GM12875 (cell line): ENCODE data around the gene TMEM140.
A peak's percentile ranks its signal among the peaks of the same experiment; 100 is the strongest.

Source experiments
- H3K4me3 ChIP-seq: one replicate; pipeline ENCODE4 v1.5.1; 2011; ENCODE audit warnings: low read depth, low read length, control low read depth
- TF ChIP-seq, protein P1 (sequence below): IDR thresholded peaks from 2 replicates; pipeline ENCODE4 v1.5.1; 2011; ENCODE audit warnings: low read depth, mild to moderate bottlenecking, control low read depth, inconsistent platforms, low read length, moderate library complexity, borderline replicate concordance; ENCODE audit not compliant: insufficient read depth

Gene TMEM140

DNA sequence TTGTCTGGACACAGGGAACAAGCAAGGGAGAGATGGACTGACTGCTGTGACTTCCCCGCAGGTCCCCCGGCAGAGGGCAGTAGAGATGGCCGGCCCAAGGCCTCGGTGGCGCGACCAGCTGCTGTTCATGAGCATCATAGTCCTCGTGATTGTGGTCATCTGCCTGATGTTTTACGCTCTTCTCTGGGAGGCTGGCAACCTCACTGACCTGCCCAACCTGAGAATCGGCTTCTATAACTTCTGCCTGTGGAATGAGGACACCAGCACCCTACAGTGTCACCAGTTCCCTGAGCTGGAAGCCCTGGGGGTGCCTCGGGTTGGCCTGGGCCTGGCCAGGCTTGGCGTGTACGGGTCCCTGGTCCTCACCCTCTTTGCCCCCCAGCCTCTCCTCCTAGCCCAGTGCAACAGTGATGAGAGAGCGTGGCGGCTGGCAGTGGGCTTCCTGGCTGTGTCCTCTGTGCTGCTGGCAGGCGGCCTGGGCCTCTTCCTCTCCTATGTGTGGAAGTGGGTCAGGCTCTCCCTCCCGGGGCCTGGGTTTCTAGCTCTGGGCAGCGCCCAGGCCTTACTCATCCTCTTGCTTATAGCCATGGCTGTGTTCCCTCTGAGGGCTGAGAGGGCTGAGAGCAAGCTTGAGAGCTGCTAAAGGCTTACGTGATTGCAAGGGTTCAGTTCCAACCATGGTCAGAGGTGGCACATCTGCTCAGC, 16.6 kb downstream of the TMEM140 start:
- no peak overlapping the region for H3K4me3 ChIP-seq
- TF ChIP-seq, protein P1, sequence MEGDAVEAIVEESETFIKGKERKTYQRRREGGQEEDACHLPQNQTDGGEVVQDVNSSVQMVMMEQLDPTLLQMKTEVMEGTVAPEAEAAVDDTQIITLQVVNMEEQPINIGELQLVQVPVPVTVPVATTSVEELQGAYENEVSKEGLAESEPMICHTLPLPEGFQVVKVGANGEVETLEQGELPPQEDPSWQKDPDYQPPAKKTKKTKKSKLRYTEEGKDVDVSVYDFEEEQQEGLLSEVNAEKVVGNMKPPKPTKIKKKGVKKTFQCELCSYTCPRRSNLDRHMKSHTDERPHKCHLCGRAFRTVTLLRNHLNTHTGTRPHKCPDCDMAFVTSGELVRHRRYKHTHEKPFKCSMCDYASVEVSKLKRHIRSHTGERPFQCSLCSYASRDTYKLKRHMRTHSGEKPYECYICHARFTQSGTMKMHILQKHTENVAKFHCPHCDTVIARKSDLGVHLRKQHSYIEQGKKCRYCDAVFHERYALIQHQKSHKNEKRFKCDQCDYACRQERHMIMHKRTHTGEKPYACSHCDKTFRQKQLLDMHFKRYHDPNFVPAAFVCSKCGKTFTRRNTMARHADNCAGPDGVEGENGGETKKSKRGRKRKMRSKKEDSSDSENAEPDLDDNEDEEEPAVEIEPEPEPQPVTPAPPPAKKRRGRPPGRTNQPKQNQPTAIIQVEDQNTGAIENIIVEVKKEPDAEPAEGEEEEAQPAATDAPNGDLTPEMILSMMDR, result no peak

DNA sequence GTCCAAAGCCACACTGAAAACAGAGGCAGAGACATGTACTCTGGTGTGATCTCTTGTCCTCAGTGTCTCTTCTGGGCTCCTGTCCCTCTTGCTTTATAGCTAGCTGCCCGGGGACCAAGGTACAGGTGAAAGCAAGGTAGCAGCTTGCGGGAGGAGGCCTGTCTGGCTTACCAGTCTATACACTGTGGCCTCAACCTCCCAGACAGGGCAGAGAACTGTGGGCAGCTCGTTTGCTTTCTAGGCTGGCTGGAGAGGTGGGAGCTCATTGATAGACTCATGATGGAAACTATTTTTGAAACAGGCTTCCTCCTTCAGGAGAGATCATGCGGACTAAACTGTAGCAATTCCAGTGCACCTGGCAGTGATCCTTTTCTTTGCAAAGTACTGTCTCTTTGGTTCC, 18.0 kb downstream of the TMEM140 start:
- TF ChIP-seq, protein P1, result no peak
- H3K4me3 ChIP-seq, result no peak overlapping the region

DNA sequence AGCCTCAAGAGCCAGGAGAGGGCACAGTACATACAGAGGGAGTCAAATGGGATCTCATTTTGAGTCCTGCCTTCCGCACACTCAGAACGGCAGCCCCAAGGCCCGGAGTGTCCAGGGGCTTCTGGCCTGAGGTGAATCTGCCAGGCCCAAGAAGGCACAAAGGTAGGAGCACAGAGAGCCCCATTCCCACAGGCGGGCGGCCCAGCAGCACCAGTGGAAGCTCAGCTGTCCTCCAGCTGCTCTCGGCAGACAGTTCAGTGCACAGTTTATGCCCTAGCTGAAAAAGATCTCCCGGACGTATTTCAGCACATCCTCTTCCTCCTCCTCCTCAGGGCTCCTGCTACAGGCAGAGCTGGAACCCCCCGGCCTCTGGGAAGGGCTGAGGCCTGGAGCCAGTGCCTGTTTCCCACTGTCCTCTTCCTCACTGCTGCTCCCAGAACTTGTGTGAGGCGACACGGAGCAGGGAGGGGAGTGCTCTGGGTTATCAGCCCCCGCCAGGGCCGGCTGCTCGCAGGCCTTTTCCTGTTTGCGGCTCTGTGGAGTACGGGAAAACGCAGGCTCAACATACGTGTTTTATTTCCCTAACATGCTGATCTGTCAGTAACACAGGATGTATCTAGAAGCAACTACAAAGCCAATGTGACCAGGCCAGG, 18.6 kb downstream of the TMEM140 start:
- no peak overlapping the region for H3K4me3 ChIP-seq
- TF ChIP-seq, protein P1, result no peak

DNA sequence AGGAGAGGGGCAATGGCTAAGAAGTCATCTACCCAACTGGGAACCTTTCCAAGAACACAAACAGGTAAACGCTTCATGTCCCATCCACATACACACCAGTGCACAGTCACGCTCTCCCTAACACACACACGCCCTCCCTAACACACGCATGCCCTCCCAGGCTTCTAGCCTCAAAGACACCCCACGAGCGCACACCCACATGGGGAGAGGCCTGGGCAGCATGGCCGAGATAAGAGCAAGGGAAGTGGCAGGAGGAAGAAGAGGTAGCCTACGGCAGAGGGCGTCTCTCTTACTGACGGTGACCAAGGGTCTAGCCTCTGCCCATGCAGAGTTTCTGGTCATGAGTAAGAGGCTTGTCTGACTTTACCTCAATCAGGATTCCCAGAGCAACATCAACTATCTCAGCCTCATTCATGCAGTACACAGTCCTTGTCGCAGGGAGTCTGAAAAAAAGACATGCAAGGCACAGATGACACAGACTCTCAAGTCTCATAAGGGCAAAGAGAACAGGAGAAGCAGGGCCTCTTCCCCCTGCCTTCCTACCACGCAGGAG, 19.6 kb downstream of the TMEM140 start:
- TF ChIP-seq, protein P1, result no peak
- no peak overlapping the region for H3K4me3 ChIP-seq

DNA sequence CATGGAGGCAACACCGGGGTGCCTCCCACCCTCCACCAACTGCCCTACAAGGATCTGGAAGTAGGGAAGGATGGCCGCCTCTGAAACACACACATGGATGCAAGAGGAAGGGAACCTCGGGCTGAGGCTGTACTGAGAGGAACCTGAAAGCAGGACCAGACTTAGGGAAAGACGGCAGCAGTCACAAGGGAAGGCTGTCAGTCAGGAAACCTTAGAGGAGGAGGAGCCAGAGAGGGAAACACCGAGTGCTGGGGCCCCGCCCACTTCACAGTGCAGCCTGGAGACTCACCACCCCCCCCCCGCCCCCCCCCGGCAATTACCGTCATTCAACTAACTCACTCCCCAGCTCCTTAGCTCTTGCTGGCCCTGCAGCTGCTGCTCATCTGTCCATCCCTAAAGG, 20.1 kb downstream of the TMEM140 start:
- TF ChIP-seq, protein P1, result no peak
- H3K4me3 ChIP-seq, result no peak overlapping the region

DNA sequence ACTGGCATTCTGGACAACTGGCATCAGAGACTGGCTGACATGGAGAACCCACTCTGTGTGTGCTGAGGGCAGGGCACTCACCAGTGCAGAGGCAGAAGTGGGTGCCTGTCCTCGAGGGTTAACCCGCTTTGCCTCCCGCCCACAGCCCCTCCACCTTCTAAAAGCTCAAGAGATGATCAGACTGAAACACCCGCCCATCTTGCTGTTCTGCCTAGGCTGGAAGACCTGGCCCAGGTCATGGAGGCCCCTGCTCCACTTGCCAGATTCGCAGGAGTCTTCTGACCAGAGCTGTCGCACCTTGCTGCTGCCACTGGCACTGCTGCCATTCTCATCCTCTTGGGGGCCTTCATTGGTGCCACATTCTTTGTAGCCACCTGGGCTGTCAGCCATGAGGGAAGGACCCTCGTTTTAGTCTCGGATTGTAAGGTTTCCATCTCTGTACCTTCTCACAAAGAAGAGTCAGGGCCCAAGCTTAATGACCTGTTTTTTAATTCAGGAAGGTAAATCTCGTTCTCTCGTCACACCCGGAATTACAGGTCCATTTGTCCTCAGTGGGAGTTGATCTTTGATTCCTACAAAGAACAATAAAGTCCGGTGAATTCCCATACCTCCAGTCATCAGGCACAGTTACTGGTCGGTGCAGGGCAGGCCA, 20.7 kb downstream of the TMEM140 start:
- TF ChIP-seq, protein P1, result no peak
- H3K4me3 ChIP-seq, result peak overlapping the region; percentile 70
